KBM-7 (cell line): ENCODE data around the gene LRRC8C.
A peak's percentile ranks its signal among the peaks of the same experiment; 100 is the strongest.
"Not testable (repeated sequence)": the region's sequence is repeated elsewhere in the genome, so short reads cannot be mapped to it uniquely, and the experiment has no call there.

Experiments
- DNase-seq: peaks from one replicate; pipeline ENCODE4 v3.0.0-alpha.2; 2015
- in situ Hi-C: fragments of 300-500 bp; cut with MboI; formaldehyde crosslinking; loops from 2 replicates; pipeline ENCODE4 v1.14.3; 2020; ENCODE audit warnings: low sequenced_read_pairs, low pct_unique_long_range_greater_than_20kb, mixed read lengths

Gene LRRC8C

DNA sequence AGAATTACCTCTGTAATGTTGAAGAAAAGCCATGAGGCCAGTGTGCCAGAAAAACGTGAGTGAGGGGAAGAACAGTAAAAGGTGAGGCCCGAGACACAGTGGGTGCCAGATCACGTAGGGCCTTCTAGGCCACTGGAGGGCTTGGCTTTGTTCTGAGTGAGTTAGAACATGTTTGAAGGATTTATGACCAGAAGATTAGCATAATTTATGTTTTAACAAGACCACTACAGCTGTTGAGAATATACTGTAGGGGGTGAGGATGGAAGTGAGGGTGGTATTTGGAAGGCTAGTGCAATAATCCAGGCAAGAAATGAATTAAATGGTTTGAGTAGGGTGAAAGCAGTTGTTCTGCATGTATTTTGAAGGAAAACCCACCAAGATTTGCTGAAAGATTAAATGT lies 56.3 kb downstream of the LRRC8C start:
- no peak for DNase-seq

DNA sequence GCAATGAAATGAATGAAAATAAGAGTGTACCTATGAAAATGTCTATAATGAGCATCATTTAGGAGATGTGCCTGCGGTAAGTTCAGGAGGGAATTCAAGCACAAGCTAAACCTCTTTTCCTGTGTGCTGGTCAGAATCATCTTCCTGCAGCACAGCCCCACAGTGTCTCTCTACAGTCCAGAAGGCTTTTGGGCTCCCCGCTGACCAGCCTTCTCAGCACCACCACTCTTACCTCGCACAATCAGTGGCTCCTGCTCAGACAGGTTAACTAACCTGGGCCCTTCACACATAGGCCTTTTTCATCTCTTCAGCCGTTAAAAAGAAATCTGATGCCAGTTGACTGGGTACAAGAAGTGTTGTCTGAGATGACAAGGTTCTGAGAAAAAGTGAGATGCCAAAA lies 57.7 kb downstream of the LRRC8C start:
- in situ Hi-C loops: no loop called here
- DNase-seq: no peak

More for the DNA sequence above, 56.3 kb downstream of the LRRC8C start:
- in situ Hi-C loops: no loop called here

DNA sequence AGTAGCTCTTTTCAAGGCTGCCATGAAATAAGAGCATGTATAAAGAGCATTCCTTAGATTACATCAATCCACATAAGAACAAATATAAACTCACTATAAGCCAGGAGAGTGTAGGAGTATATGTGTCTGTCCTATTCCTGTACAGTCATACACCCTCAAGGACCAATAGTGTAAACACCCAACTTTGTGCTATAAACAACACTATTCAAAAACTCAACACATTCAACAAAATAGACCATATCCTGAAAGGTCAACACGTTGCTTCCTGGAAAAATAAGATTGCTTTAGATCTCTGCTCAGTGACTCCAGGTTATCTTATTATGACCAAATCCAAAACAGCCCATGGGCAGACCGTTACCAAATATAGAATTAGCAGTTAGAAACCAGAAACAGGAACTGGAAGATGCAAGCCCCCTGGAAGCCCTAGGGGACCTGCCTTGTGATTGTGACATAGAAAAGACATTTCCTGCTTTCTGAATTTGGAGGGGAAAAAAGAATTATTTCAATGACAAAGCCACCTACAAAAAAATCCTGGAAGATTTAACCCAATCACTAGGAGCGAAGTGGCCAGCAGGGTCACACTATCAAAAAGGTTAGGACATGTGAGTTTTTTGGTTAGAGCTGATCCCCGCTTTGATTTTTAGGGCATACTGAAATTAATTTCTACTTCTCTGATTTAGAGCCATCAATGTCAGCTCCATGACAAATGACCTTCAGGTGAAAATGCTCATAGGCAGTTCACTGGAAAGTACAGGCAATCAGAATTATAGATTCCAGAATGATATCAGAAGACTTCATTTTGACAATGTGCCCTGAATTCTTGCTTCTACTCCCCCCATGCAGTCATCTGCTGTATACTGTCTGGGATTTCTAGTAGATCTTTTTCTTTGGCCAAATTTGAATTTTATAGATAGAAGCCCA lies 59.9 kb downstream of the LRRC8C start:
- in situ Hi-C loops: no loop called here
- peak; percentile 90 for DNase-seq

DNA sequence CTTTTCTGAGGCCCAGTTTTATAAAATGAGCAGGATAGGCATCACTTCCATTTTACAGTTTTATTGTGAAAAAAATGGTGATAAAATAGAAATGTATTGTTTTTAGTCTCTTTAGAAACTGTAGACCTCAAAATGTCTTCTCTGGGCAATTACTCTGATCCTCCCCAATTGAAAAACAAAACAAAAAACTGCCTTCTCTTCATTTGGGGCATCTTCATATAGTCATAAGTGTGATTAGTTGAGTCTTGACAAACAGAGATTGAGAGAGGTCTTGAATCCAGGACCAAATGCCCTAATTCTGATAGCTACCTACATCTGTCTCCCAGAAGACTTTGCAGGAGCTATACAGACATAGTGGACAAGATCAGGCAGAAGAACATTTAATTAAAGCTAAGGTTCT lies 62.9 kb downstream of the LRRC8C start:
- in situ Hi-C loops: no loop called here
- DNase-seq: no peak

DNA sequence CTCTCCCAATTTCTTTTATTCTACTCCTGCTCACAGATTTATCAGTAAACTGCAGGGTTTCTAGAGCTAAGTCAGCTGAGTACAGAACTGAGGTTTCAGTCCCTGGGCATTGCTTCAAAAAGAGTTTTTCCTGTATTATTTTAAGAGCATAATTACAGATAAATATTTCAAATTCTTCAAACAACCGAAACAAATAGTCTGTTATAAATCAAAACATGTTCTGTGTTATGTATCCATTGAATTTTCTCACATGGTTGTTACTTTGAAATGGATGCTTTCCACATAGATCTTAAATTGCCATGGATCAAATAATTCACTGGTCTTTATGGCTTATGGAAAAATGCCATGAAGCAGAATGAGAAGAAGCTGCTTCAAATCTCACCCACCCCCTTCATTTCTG lies 64.5 kb downstream of the LRRC8C start:
- DNase-seq: no peak
- in situ Hi-C loops: no loop called here

DNA sequence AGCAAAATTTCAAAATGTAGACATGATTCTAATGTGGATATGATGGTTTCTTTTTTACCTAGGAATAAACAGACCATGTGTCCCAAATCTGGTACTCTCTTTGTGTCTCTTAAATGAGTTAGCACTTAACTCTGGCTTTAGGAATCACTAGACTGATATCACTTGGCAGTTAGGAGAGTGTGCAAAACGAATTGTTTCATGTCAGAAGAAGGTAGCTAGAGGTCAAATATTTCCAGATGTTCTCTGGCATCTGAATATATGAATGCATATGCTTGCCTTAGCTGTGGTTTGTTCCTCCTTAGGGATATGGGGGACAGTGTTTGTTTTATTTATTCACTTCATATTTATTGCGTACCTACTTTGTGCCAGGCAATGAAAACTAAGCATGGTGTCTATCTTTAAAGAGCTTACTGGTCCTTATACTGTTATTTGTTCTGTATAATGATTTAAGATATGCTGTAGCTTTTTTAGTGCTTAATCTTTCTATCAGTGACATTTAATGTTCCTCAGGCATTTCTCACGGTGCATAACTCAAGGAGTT lies 65.2 kb downstream of the LRRC8C start:
- in situ Hi-C loops: no loop called here
- no peak for DNase-seq

DNA sequence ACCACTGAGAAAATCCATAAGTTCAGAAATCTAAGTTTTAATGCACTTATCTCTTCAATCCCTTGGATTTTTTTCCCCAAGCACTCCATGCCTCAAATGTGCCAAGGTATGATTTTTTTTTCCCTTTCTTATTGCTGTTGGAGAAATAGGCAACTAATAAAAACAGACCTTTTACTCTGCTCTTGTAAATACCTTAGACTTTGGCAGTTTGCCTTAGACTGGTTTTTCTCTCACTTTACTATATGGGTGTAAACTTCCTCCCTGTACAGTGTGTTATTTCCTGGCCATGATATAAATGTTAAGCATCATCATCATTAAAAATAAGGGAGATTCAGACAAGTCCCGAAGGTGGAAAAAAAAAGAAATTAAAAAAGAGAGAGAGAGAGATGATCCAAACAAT lies 65.7 kb downstream of the LRRC8C start:
- in situ Hi-C loops: no loop called here
- no peak for DNase-seq

DNA sequence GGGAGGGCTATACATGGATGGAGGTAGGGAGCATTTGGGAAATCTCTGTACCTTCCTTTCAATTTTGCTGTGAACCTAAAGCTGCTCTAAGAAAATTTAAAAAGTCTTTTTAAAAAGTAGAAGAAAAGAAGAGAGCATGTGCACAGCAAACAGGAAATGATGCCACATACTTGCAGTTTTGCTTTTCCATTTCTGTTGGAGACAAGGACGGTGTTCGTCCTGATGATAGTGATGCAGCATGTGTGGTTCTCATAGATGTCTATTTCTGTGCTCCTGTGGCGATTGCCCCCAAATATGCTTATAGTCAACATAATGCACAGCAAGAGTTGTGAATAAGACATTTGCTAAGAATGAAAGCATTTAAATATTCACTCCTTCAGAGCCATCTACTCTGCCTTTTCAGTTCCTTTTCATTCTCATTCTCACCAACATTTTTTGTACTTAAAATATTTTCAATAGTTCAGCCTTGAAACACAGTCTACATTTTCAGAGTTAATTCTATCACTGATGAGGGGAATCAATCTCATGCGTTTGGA lies 66.6 kb downstream of the LRRC8C start:
- no peak for DNase-seq
- in situ Hi-C loops: no loop called here

DNA sequence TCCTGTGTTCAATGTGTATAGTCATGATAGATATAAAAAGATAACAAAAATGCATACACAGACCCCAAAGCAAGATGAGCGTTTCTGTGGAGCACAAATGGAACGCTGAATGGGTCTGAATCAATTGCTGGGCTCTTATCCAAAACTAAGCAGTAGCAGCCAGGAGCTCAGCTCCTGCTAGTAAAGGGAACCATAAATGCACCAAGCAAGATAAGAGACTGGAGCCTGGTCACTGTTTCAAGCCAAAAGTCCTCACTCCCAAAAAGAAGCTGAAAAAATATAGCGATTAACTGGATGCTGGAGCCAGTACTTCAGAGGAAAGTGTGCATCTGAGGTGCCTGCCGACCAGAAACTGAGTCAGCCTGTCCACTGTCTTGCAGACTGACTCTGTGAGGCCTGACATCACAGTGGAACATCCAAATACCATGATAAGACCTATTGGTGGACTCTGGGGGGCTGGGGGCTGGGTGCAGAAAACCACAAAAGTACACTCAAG lies 68.9 kb downstream of the LRRC8C start:
- peak; percentile 38 for DNase-seq
- in situ Hi-C loops: no loop called here

DNA sequence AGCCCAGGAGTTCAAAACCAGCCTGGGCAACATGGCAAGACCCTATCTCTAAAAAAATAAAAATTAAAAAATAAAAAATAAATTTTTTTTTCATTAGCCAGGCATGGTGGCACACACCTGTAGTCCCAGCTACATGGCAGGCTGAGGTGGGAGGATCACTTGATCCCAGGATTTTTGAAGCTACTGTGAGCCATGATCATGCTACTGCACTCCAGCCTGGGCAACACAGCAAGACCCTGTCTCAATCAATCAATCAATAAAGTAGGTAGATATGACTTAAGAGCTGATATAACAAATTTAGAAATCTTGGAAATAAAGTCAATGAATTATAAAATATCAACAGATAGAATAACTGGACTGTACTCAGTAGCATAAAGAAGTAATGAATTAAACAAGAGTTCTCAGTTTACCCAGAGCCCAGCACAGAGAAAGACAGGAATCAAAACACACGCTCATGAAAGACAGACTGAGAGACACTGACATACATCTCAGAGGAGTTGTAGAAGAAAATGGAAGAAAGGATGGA lies 69.7 kb downstream of the LRRC8C start:
- in situ Hi-C loops: no loop called here
- DNase-seq: no peak

DNA sequence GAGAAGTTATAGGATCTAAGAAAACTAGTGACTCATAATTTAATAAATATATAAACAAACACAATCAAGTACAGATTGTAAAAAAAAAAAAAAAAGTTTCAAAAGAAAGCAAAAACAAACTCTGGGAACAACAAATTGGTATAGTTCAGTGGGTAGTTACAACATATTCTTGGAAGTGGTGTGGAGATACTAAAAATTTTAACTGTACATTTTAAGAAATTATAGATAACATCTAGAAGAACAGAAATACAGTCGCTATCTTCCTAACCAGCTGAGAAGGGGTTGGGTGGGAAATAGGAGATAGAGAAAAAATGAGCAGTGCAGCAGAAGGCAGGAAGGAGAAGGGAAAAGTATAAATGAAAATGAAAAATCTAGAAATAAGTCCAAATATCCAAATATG lies 70.5 kb downstream of the LRRC8C start:
- in situ Hi-C loops: no loop called here
- no peak for DNase-seq

DNA sequence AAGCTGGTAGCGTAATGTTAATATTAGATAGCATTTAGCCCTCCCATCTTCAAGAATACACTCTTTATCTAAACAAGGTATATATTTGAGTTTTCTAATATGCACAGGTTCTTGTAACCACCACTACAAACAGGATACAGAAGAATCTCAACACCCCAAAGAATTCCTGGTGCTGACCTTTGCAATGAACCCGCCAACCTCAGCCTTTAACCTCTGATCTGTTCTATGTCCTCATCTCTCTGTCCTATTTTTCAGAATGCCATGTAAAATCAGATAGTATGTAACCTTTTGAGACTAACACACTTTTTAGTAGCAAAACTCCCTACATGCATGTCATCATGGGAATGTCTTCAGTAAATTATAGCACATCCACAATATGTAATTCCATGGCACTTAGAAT lies 71.1 kb downstream of the LRRC8C start:
- in situ Hi-C loops: no loop called here
- no peak for DNase-seq

DNA sequence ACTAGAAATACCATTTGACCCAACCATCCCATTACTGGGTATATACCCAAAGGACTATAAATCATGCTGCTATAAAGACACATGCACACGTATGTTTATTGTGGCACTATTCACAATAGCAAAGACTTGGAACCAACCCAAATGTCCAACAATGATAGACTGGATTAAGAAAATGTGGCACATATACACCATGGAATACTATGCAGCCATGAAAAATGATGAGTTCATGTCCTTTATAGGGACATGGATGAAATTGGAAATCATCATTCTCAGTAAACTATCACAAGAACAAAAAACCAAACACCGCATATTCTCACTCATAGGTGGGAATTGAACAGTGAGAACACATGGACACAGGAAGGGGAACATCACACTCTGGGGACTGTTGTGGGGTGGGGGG lies 72.0 kb downstream of the LRRC8C start:
- in situ Hi-C loops, DNase-seq: not testable (repeated sequence)

DNA sequence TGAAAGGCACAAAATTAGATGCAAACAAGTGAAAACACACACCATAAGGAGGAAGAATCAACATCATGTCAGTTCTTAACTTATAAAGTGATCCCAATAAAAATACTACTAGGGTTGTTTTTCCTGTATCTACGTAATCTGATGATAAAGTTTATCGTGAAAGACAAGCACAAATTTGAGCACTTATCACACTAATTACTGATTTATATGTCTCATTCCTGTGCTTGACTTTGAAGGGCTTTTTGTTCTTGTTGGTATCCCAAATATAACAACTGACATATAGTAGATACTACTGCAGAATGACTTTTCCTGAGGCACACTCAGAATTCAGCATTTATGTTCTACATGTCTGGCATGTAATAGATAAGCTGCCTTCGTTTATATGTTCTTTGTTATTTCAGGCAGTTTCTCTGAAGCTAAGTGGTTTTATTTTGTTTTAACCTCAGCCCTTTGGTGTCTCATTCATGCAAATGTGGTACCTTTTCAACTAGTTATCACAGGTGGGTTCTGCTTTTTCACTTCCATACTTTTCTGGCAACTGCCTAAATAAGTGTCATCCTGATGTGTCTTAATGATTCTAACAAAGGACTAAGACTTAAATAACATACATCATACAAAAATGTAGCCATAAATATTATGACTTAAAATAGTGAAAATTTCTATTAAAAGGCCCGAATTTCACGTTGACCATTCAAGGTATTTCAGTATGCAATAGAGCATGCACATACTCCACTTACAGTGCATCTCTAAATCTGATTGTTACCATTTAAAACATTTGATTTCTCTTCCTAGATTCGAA lies 73.2 kb downstream of the LRRC8C start:
- in situ Hi-C loops: no loop called here
- no peak for DNase-seq

DNA sequence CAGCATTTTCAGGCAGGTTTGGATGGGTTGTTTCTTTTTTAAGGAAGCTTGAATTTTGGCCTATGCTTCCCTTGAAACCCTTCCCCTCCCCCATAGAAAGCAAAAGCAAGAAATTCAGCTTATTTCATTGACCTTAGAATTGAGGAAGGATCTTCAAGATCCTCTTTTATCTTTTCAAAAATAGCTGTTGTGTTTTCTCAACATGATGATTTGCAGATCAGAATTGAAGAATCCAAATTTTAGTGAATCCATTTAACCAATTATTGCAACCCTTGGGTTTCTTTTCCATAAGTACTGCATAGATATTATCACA lies 73.7 kb downstream of the LRRC8C start:
- in situ Hi-C loops: no loop called here
- peak; percentile 85 for DNase-seq

DNA sequence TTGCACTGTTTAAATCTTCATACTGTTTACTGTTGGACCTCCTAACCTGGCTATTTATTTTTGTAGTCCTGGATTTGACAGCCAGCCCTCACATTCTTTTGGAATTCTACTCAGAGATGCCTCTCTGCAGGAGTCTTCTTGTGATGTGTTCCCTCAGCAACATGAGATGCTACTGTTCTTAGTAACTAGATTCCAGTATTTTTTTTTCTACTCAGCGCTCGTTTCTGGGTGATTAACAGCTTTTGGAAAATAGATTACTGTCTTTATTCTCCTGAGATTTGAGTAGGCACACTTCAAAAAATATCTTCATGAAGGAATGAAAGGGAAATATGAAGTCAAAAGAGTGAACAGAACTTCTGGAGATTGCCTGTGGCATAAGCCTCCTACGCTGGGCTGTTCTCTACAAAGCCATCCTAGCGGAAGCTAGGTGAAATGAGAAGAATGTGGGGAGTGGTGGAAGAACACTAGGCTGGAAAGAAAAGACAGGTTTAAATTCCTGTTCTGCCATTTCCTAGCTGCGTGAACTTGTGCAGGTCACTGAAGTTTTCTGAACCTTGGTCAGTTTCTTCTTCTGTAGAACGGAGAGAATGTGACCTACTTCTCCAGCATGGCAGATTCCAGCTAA lies 75.9 kb downstream of the LRRC8C start:
- in situ Hi-C loops: no loop called here
- no peak for DNase-seq

DNA sequence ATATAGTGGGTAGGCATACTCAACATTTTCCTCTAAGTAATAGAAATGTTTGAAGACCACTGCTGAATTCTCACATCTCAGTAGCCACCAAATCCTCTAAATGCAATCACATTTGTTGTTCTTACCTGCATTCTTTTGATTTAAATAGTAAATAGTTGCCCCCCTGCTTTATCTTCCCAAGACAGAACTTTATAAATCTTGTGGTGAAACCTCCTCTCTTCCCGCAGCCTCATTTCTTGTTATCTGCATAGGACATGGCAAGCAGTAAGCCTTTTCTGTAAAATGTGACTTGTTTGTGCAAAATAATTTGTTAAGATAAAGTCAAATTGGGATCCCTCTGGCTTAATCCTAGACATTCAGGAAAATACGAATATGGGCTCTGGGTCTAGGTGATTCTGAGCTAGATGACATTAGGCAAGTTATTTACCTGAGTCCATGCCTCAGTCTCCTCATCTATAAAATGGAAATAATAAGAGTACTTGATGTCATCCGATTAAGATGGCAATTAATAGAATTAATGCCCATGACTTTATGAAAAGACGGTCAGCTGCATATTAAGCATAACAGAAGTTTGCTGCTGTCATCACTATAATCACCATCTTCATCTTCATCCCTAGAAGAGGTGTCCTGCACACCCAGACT lies 77.7 kb downstream of the LRRC8C start:
- in situ Hi-C loops: no loop called here
- DNase-seq: no peak

DNA sequence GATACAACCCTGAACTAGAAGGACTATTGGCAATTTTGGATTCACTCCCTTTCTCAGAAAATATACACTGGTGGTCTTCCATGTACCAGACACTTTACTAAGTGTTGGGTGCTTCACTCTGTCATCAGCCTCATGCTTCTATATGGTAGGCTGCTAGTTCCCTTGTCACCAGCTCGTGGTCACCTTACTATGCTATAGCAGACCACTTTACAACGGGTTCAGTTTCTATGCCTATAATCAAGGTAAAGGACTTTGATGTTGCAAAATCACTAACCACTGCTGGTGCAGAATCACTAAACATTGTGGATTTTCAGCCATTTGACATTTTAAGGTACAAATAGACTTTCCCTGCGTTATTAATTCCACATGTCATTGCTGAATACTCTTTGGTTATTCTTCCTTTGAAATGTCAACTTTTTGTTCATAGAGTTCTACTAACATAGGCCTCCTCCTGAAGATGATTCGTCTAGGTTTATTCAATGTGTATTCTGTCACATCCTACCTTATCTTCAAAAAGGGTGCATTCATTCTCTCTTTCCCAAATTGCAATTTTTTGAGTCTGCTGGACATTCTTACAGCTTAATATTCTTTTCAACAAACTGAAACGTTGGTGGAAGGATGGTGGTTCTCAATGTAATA lies 78.3 kb downstream of the LRRC8C start:
- DNase-seq: no peak
- in situ Hi-C loops: no loop called here
